Stimulated activated CD8-positive, alpha-beta memory T cell treated with anti-CD3 and anti-CD28 coated beads, Interleukin-4, amount 100 ng/mL, for 4 hours (primary cell): Measurements from ENCODE around the gene CD40LG.

Experiments
- DNase-seq, 2 donors: peaks; one replicate each; pipeline ENCODE4 v3.0.0-alpha.2; 2020; ENCODE audit warnings: low read depth in 2 of 2, low spot score in 1 of 2

Gene CD40LG

DNA sequence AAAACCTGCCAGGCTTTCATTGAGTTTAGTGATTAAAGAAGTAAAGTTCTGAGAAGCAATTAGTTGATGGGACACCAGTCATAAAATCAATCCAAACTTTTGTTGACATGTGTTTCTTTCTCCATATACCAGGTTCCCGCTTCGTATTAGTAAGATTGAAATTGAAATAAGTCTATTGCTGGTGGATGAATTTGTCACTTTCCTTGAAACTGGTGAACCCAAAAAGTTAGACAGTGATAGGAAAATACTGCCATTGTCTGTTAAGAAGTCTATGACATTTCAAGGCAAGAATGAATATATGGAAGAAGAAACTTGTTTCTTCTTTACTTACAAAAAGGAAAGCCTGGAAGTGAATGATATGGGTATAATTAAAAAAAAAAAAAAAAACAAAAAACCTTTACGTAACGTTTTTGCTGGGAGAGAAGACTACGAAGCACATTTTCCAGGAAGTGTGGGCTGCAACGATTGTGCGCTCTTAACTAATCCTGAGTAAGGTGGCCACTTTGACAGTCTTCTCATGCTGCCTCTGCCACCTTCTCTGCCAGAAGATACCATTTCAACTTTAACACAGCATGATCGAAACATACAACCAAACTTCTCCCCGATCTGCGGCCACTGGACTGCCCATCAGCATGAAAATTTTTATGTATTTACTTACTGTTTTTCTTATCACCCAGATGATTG lies at the start of gene CD40LG:
TSS of gene CD40LG (plus strand) at position 482 of the 684 bp plus-strand sequence. CDS start at position 573, 91 bp downstream.
- DNase-seq, result no peak

GRCh38 chrX:136598631-136599030 lies 49.3 kb upstream of the CD40LG start:
- DNase-seq, result no peak

DNA sequence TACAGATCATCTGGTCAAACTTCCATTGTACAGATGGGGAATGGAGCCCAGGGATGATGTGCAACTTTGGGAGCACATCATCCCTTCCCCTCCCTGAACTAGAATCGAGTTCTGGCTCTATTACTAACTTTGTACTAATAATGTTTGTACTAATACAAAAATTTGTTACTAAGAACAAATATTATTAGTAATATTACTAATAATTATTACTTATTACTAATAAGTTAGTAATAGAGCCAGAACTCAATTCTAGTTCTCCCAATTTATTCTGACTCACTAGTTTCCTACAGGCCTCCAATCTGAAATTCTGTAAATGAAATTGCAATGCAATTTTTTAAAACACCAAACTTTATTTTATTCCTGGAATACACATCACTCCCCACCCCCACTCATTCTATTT lies 47.9 kb upstream of the CD40LG start:
- DNase-seq, result no peak

GRCh38 chrX:136607236-136607635 lies 40.7 kb upstream of the CD40LG start:
- no peak for DNase-seq

DNA sequence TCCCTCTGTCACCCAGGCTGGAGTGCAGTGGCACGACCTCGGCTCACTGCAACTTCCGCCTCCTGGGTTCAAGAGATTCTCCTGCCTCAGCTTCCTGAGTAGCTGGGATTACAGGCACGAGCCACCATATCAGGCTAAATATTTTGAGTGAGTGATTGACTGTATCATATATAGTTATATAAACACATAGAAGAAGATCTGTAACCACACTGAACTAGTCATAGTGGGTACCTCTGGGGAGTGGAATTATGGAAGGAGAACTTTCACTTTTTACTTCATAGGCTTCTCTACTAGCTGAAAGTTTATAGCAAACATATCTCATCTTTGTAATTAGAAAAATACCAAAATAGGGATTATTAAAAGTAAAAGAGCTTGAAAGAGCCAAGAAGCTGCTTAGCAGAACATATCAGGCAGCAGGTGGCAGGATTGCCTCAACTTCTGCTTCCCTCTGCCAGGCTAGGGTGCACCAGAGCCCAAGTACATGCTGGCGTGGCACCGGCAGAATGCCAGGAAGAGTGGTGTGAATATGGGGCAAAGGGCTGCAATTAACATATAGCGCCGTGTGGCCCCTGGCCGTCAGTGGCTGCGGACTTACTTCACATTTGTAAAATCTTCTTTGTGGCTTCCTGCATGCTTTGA lies 39.5 kb upstream of the CD40LG start:
- DNase-seq, result no peak

DNA sequence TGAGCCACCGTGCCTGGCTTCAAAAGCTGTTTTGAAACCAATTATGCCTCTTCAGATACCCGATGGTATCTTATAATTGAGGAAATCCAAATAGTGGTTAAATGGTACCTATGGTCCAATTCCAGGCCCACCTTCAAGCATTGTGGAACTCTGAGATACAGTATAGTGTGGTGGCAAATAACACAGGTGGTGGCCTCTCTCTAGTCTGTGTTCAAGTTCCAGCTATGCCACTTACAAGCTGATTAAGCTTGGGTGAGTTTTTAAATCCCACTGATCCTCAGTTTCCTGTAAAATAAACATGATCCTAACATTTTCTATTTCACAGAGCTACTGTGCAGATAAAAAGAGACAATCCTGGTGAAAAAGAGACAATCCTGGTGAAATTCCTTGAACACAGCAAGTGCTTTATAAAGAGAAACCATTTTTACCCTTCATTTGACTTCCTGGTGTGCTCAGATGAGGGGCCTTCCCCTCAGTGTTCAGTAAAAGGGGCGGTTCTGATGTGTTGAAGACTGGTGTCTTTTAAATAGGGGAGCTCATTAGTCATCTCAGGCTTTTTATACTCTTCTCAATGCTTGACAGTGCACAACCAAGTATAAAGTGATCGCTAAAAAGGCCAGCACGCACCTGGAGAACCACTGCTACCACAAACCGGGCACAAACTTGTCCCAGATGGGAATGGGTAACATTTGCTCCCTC lies 30.8 kb upstream of the CD40LG start:
- DNase-seq, result no peak

DNA sequence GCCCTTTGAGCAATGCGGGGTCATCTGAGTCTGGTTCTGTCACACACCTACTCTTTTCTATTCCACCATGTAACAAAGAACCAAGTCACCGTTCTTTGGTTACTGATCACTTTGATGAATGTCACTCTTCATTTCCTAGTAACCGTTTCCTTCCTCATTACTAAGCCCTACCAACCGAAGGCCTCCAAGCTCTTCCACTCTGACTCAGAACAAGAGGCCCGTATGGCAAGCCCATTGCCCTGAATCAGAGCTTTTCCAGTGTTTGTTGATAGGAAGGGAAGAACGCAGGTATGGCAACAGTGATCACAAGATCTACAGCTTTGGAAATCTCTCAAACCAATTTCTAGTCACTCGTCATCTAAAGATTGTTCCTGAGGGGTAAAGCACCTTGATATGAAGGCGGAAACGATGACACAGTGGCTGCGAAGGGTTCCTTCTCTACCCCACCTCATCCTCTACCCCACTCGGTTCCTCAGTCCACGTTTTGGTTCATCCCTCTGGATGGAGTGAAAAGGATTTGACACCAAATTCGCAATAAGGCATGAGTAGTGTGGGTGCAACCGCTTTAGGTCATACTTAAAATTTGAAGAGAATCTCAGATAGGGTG lies 28.0 kb upstream of the CD40LG start:
- no peak for DNase-seq

DNA sequence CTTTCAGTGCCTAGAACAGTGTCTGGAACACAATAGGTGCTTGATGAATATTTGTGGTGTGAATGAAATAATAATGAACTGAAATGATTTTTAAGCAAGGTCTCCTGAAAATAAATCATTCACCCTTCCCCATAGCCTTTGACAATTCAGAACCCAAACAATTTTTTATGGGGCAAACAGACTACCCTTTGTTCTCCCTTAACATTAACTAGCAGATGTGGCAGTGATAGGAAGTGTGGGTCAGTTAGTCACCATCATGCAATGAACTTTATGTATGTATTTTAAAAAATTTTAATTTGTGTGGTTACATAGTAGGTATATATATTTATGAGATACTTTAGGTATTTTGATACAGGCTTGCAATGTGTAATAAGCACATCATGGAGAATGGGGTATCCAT lies 27.2 kb upstream of the CD40LG start:
- DNase-seq, result no peak

DNA sequence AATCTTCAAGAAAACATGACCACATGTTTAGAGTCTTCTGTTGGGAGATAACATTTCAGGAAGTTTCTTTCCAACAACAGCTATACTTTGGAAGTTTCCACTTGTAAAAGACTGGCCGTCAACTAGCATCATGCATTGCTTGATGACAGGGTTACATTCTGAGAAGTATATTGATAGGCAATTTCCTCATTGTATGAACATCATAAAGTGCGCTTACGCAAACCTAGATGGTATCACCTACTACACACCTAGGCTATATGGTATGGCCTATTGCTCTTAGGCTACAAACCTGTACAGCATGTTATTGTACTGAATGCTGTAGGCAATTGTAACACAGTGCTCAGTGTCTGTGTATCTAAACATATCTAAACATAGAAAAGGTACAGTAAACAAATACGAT lies 25.4 kb upstream of the CD40LG start:
- DNase-seq, result no peak

GRCh38 chrX:136623396-136623795 lies 24.6 kb upstream of the CD40LG start:
- no peak for DNase-seq

GRCh38 chrX:136625246-136625645 lies 22.7 kb upstream of the CD40LG start:
- no peak for DNase-seq

- no peak for DNase-seq
These were observed 21.7 kb upstream of the CD40LG start for GRCh38 chrX:136626237-136626636.

DNA sequence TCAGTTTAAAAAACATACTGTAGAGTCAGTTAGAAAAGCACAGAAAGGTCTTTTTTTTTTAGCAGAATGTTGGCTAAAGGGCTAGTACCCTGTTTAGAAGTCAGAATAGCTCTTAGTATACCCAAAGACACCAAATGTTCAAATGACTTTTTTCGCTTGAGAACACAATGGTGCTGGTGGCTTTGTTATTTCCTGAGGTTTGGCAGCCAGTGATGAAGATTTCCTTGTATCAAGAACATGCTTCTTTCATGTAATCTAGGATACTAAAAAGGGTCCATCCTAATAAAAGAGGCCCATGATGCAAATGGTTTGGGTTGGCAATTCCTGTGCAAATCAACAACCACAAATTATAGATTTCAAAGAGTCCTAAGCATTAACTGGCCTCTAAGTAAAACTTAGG lies 21.1 kb upstream of the CD40LG start:
- DNase-seq, result no peak

DNA sequence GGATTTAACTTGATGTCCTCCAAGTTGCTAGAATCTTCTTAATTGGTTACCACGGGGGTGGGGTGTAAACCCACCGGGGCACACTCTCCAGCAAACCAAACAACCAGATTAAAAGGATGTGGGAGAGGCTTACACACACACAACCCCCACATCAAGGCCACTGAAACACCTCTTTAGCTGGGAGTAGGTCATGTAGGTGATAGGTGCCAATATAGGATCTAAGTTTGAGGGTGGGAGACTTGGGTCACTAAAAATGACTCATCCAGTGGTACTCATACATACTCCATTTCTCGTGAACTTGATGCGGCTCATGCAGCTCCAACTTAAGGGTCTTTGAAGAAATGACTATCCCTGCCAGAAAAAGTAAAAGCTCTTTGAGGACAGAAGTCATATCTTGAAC lies 20.5 kb upstream of the CD40LG start:
- no peak for DNase-seq

DNA sequence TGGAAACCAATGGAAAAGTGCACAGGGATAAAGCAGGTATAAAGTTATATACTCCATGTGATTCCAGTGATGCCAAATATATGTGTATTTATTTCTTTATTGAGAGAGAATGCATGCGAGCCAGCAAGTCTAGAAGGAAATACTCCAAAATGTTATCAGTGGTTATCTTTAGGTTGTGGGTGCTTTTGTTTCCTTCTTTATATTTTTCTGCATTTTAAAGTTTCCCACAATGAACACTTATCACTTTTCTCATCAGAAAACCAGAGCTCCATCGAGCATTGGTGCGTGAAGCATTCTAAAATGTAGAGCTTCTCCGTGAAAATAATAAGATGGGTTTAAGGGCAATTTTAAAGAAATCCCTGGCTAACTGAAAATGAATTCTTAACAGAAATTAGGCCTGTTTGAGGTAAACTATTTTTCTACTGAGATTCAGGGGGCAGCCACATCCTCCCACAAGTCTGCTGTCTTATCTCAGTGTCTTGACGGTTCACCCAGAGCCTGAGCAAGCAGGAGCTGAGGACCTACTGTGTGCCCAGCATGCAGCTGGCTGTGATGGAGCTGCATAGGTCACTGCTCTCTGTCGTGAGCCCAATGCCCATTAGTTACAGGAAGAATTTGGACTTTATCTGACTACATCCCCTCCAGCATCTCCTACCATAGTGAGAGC lies 18.7 kb upstream of the CD40LG start:
- no peak for DNase-seq

GRCh38 chrX:136630881-136631280 lies 17.1 kb upstream of the CD40LG start:
- DNase-seq, result no peak

DNA sequence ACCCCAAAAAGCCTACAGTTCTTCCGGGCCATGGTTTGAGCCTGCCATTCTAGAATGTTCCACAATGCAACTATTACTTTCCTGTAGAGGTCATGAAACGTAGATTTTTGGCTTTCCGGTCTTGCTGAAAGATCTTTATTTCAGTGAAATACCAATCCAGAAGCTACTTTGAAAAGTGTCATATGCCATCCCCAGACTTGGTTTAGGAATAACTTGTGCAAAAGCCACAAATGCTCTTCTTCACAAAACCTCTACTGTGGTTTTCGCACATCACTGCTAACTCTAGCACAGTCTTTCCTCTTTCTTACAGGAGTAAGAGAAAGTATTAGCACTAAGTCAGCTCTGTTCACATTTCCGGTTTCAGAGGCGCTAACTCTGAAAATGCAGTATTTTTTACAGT lies 12.7 kb upstream of the CD40LG start:
- DNase-seq, result no peak

DNA sequence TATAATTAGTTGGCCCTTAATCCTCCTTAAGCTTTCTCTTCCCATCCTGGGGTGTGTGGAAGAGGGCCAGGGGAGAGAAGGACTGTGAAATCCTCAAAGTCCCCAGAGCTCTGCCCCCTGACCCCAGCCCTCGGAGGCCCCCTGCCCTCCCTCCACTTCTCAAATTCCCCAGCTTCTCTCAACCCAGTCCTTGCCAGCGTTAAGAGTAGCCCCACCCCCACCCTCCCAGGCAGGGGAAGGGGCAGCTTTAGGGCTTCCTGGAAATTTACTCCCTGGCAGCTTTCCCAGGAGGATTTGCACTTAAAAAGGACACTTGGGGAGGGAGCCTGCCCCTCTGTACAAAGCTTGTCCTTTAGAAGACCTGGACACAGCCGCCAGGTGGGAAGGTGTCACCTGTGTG lies 11.8 kb upstream of the CD40LG start:
- DNase-seq, result no peak

DNA sequence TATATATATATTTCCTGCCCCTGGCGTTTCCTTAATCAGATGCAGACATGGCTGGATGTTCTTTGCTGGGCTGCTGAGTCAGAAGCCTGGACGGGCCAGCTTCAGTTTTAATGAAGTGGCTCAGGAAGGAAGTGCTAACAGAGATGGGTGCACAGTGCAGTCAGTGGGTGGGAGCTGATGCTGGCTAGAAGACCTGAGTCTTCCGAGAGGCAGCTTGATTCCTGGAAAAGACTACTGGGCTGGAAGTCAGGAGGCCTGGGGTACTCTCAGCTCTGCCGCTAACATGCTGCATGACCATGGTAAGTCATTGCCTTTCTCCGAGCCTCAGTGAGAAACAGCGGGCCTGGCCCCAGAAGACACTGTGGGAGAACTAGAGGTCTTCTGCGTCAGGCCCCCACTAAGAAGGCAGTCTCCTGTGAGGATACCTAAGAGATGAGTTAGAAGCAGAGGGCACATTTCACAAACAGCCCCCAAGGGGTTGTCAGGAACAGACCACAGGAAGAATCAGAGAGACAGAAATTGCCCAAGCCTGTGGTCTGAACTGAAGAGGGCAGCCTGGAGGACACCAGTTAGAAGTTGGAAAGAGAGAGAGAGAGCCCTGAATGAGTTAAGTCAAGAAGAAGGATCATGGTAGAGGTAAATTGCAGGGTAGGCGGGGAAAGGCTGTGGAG lies 8.3 kb upstream of the CD40LG start:
- DNase-seq, result no peak

DNA sequence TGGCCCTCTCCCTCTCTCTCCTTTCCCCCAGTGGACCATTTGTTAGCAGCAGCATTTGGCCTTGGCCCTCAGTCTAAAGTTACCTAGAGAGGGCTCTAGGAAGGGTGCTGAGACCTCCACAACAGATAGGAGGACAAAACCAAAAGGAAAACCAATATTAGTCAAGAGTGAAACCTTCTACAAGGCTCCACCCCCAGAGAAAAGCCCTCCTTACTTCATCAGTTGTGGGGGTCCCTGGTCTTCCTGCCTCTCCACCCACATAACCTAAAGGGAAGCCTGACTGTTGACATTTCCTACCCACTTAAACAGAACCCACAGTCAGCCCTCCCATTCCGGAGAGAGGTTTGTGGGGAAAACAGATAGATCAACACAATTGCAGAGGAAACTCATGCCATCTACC lies 4.7 kb upstream of the CD40LG start:
- no peak for DNase-seq
